Measurements from ENCODE around the gene PRCD.
"Not testable (repeated sequence)": the region's sequence is repeated elsewhere in the genome, so short reads cannot be mapped to it uniquely, and the experiment has no call there.

- TF ChIP-seq POLR2A, CTCF (IDR thresholded peaks at IDR 0.05): not testable (repeated sequence)
Observed at GRCh38 chr17:76533640-76534359, 6.0 kb upstream of the PRCD start.
